Measurements from ENCODE around the gene SERTAD3. TPM values are rescaled to one million over a fixed set of nuclear protein-coding genes. Genes with fewer than 3 reads are reported as not detected.
"Not testable (repeated sequence)": the region's sequence is repeated elsewhere in the genome, so short reads cannot be mapped to it uniquely, and the experiment has no call there.

Gene SERTAD3
- total and polyA plus RNA-seq, 9 donors: 17.3 to 55.0 (median 33.3) TPM

GRCh38 chr19:40465025-40465556 is 21.0 kb upstream of the SERTAD3 start:
- TF ChIP-seq POLR2A (IDR thresholded peaks at IDR 0.05) (no peak), CTCF (IDR thresholded peaks at IDR 0.05) (no peak), EP300 (IDR thresholded peaks at IDR 0.05) (no peak)
- WGBS, 3 donors: 11 to 12% (median 12%) methylated on average over 11 of the region's 11 CpGs
- H3K9me3 ChIP-seq: no peaks in the 10 kb centered on the region
- intact Hi-C loops (cut with DNase I): loop anchor here in 3 of 4 donors (10.0 kb wide), 3 partner anchors 110 to 140 kb away; partner anchors contain the start of genes LTBP4 (in 2 of the 3) and SHKBP1 (in 1 of the 3)
- no peaks in the 10 kb centered on the region for H3K36me3 ChIP-seq
- peak in 1 of 5 donors; percentile 12 for DNase-seq
- H3K27me3 ChIP-seq: no peaks in the 10 kb centered on the region
- peaks cover 8% of the 10 kb centered on the region for H3K4me1 ChIP-seq (ENCODE audit: insufficient read depth)
- H3K27ac ChIP-seq: peak overlapping the region; percentile 79 to 82
- peak overlapping the region; percentile 70 for H3K4me3 ChIP-seq

GRCh38 chr19:40464059-40465024 is 20.2 kb upstream of the SERTAD3 start:
- peak overlapping the region; percentile 70 for H3K4me3 ChIP-seq
- peaks cover 8% of the 10 kb centered on the region for H3K4me1 ChIP-seq (ENCODE audit: insufficient read depth)
- intact Hi-C loops (cut with DNase I): loop anchor here in 3 of 4 donors (10.0 kb wide), 3 partner anchors 110 to 140 kb away; partner anchors contain the start of genes LTBP4 (in 2 of the 3) and SHKBP1 (in 1 of the 3)
- H3K27me3 ChIP-seq: no peaks in the 10 kb centered on the region
- DNase-seq: peak; percentile 80 to 92 (median 87)
- WGBS, 3 donors: 17 to 21% (median 18%) methylated on average over 11 of the region's 11 CpGs
- TF ChIP-seq CTCF (IDR thresholded peaks at IDR 0.05): peak; percentile 78 to 87 (median 87)
- TF ChIP-seq POLR2A (IDR thresholded peaks at IDR 0.05): no peak
- no peak for TF ChIP-seq EP300 (IDR thresholded peaks at IDR 0.05)
- H3K9me3 ChIP-seq: no peaks in the 10 kb centered on the region
- H3K27ac ChIP-seq: peak overlapping the region; percentile 79 to 82
- H3K36me3 ChIP-seq: no peaks in the 10 kb centered on the region

GRCh38 chr19:40463587-40464037 is 19.5 kb upstream of the SERTAD3 start:
- 70 to 78% (median 75%) methylated on average over 12 of the region's 12 CpGs for WGBS, 3 donors
- H3K36me3 ChIP-seq; H3K4me1 ChIP-seq (ENCODE audit: insufficient read depth); H3K27me3 ChIP-seq; DNase-seq; H3K4me3 ChIP-seq; H3K9me3 ChIP-seq: not testable (repeated sequence)
- intact Hi-C loops (cut with DNase I): loop anchor here in 3 of 4 donors (10.0 kb wide), 3 partner anchors 111 to 141 kb away; partner anchors contain the start of genes LTBP4 (in 2 of the 3) and SHKBP1 (in 1 of the 3)
- peak overlapping the region in 1 of 2 donors; percentile 82 for H3K27ac ChIP-seq

- WGBS, 3 donors: 75 to 81% (median 75%) methylated on average over 7 of the region's 7 CpGs
- no peak for TF ChIP-seq CTCF (IDR thresholded peaks at IDR 0.05)
- no peak for TF ChIP-seq POLR2A (IDR thresholded peaks at IDR 0.05)
- TF ChIP-seq EP300 (IDR thresholded peaks at IDR 0.05): no peak
- H3K4me3 ChIP-seq: no peak overlapping the region
- H3K4me1 ChIP-seq (ENCODE audit: insufficient read depth): peaks cover 8% of the 10 kb centered on the region
- no peak overlapping the region for H3K27ac ChIP-seq
- no peaks in the 10 kb centered on the region for H3K9me3 ChIP-seq
- intact Hi-C loops (cut with DNase I): loop anchor here in 3 of 4 donors (10.0 kb wide), 3 partner anchors 113 to 143 kb away; partner anchors contain the start of genes LTBP4 (in 2 of the 3) and SHKBP1 (in 1 of the 3)
- no peak for DNase-seq
- H3K36me3 ChIP-seq: no peaks in the 10 kb centered on the region
- no peaks in the 10 kb centered on the region for H3K27me3 ChIP-seq
Measured at GRCh38 chr19:40461669-40462221, 17.6 kb upstream of the SERTAD3 start.
